ENCODE results near the gene SORCS1.

DNA sequence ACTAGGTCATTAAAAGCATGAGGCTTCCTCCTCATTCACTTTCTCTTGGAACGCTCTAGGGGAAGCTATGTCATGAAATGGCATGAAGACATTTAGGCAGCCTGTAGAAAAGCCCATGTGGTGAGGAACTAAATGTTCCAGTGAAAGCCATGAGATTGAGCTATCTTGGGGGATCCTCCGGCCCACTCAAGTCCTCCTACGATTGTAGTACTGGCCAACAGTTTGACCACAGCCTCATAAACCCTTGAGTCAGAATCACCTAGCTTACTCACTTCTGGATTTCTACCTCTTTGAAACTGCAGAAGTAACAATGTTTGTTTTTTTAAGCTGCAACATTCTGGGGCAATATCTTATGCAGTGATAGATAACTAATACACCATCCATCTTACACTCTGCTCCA, 605.1 kb downstream of the SORCS1 start:
- no peak for TF ChIP-seq CTCF (IDR thresholded peaks at IDR 0.05)
- no peak for TF ChIP-seq POLR2A (IDR thresholded peaks at IDR 0.05)

All from thyroid gland (tissue), 4 donors.